GM23338 (cell line): Measurements from ENCODE around the gene GRK3. TPM values are rescaled to one million over a fixed set of nuclear protein-coding genes. Genes with fewer than 3 reads are reported as not detected.

Experiments used
- ATAC-seq: fragments of 200-7000 bp; cut with Tn5 transposase; 3 replicates; pipeline ENCODE4 v1.9.1; 2020
- DNase-seq: peaks from one replicate; pipeline ENCODE4 v3.0.0-alpha.2; 2015; ENCODE audit warnings: low spot score
- H2AFZ ChIP-seq: fragments of 200-600 bp; sonication (generic); 2 replicates; pipeline ENCODE4 v1.8.0; 2016; ENCODE audit warnings: antibody characterized with exemption, mild to moderate bottlenecking, moderate library complexity
- H3F3A ChIP-seq: fragments of 200-600 bp; sonication (generic); replicated peaks from 2 replicates; pipeline ENCODE4 v1.8.0; 2017; ENCODE audit warnings: antibody characterized with exemption, mixed run types, low read depth
- H3K27ac ChIP-seq: fragments of 200-600 bp; sonication (generic); 2 replicates; pipeline ENCODE4 v1.6.1; 2016; ENCODE audit warnings: low read depth
- H3K27me3 ChIP-seq: fragments of 200-600 bp; sonication (generic); 2 replicates; pipeline ENCODE4 v1.8.0; 2016; ENCODE audit warnings: mild to moderate bottlenecking, mixed run types, moderate library complexity; ENCODE audit not compliant: insufficient read depth
- H3K36me3 ChIP-seq: fragments of 200-600 bp; sonication (generic); 2 replicates; pipeline ENCODE4 v1.8.0; 2016; ENCODE audit warnings: mild to moderate bottlenecking; ENCODE audit not compliant: insufficient read depth
- H3K4me1 ChIP-seq: fragments of 200-600 bp; sonication (generic); 2 replicates; pipeline ENCODE4 v1.8.0; 2016; ENCODE audit warnings: mild to moderate bottlenecking, moderate library complexity; ENCODE audit not compliant: insufficient read depth
- H3K4me2 ChIP-seq: fragments of 200-600 bp; sonication (generic); 2 replicates; pipeline ENCODE4 v1.7.1; 2017; ENCODE audit warnings: mixed run types
- H3K4me3 ChIP-seq: fragments of 200-600 bp; sonication (generic); 2 replicates; pipeline ENCODE4 v1.6.1; 2016; ENCODE audit warnings: mixed run types
- H3K79me2 ChIP-seq: fragments of 200-600 bp; sonication (generic); replicated peaks from 2 replicates; pipeline ENCODE4 v1.8.0; 2017; ENCODE audit warnings: mild to moderate bottlenecking; ENCODE audit not compliant: insufficient read depth
- H3K9me2 ChIP-seq: fragments of 200-600 bp; sonication (generic); 2 replicates; pipeline ENCODE4 v1.8.0; 2017; ENCODE audit not compliant: insufficient read depth
- H4K20me1 ChIP-seq: fragments of 200-600 bp; sonication (generic); replicated peaks from 2 replicates; pipeline ENCODE4 v1.8.0; 2017; ENCODE audit warnings: mild to moderate bottlenecking; ENCODE audit not compliant: insufficient read depth
- H3K27ac Mint-ChIP-seq: 2 replicates; pipeline ENCODE4 v1.8.0; 2020; ENCODE audit warnings: inconsistent platforms, mild to moderate bottlenecking, moderate library complexity, mixed read lengths
- H3K27me3 Mint-ChIP-seq: 3 replicates; pipeline ENCODE4 v1.8.0; 2022; ENCODE audit warnings: low read depth, mild to moderate bottlenecking, moderate library complexity, mixed read lengths, inconsistent platforms; ENCODE audit not compliant: insufficient read depth, poor library complexity
- H3K36me3 Mint-ChIP-seq: 3 replicates; pipeline ENCODE4 v1.8.0; 2021; ENCODE audit warnings: low read depth, mild to moderate bottlenecking, inconsistent platforms, moderate library complexity, mixed read lengths
- H3K4me1 Mint-ChIP-seq: 3 replicates; pipeline ENCODE4 v1.8.0; 2020; ENCODE audit warnings: mild to moderate bottlenecking, inconsistent platforms, mixed read lengths
- H3K4me3 Mint-ChIP-seq: 3 replicates; pipeline ENCODE4 v1.8.0; 2021; ENCODE audit warnings: moderate library complexity, mild to moderate bottlenecking, inconsistent platforms, mixed read lengths
- H3K9me3 Mint-ChIP-seq: 3 replicates; pipeline ENCODE4 v1.8.0; 2020; ENCODE audit warnings: moderate library complexity, mild to moderate bottlenecking, inconsistent platforms, mixed read lengths
- CREB1 ChIP-seq: fragments of 250-450 bp; sonication (Bioruptor Pico); IDR thresholded peaks from 2 replicates; pipeline ENCODE4 v1.5.0; 2020; ENCODE audit warnings: low read depth, mild to moderate bottlenecking, moderate library complexity
- ETS1 ChIP-seq: IDR thresholded peaks from 2 replicates; pipeline ENCODE4 v1.6.1; 2016; ENCODE audit warnings: antibody characterized with exemption
- EZH2 ChIP-seq: fragments of 200-600 bp; sonication (generic); IDR thresholded peaks from one replicate; pipeline ENCODE4 v1.8.0; 2017; ENCODE audit warnings: antibody characterized with exemption, mild to moderate bottlenecking, low read depth; ENCODE audit not compliant: unreplicated experiment
- EZH2phosphoT487 ChIP-seq: fragments of 200-600 bp; sonication (generic); IDR thresholded peaks from one replicate; pipeline ENCODE4 v1.8.1; 2018; ENCODE audit warnings: antibody characterized with exemption; ENCODE audit not compliant: unreplicated experiment
- JUNB ChIP-seq: IDR thresholded peaks from one replicate; pipeline ENCODE4 v1.6.1; 2016; ENCODE audit warnings: antibody characterized with exemption; ENCODE audit not compliant: unreplicated experiment
- NANOG ChIP-seq: IDR thresholded peaks from 2 replicates; pipeline ENCODE4 v1.6.1; 2016; ENCODE audit warnings: antibody characterized with exemption, borderline replicate concordance
- POLR2AphosphoS5 ChIP-seq: IDR thresholded peaks from 2 replicates; pipeline ENCODE4 v1.6.1; 2016; ENCODE audit warnings: antibody characterized with exemption, low read depth
- STAT1 ChIP-seq: IDR thresholded peaks from one replicate; pipeline ENCODE4 v1.6.1; 2016; ENCODE audit warnings: antibody characterized with exemption; ENCODE audit not compliant: unreplicated experiment
- ZNF114 ChIP-seq: fragments of 250-450 bp; sonication (Bioruptor Pico); IDR thresholded peaks from 2 replicates; pipeline ENCODE4 v1.5.0; 2020; ENCODE audit warnings: mild to moderate bottlenecking, moderate library complexity
- ZNF331 ChIP-seq: fragments of 250-450 bp; sonication (Bioruptor Pico); IDR thresholded peaks from 2 replicates; pipeline ENCODE4 v1.5.0; 2020; ENCODE audit warnings: low read depth, mild to moderate bottlenecking, moderate library complexity
- ZNF462 ChIP-seq: fragments of 250-450 bp; sonication (Bioruptor Pico); IDR thresholded peaks from 2 replicates; pipeline ENCODE4 v1.5.0; 2020; ENCODE audit warnings: mild to moderate bottlenecking, moderate library complexity
- polyA plus RNA-seq: library from polyadenylated mRNA; unstranded; fragments of >200 nt; fragmentation: Nextera tagmentation; extraction: Ambion mirVana; gene quantifications from 2 replicates; pipeline ENCODE4 v1.2.1, GENCODE V29; 2016
- total RNA-seq: library from RNA; depleted of rRNA; stranded (reverse); fragments of >200 nt; shearing (Covaris generic); gene quantifications from 2 replicates; pipeline ENCODE4 v1.2.3, GENCODE V29; 2014
- TF ChIP-seq, protein P1 (sequence below), 2 experiments: fragments of 200-600 bp in 1 of 2; sonication (generic) in 1 of 2; conservative IDR thresholded peaks; 2 replicates each; pipeline versions ENCODE4 v1.5.1 to v1.6.1; 2016 to 2017; ENCODE audit warnings: antibody characterized with exemption in 2 of 2, low read depth in 2 of 2, mild to moderate bottlenecking in 2 of 2, moderate library complexity in 1 of 2
- TF ChIP-seq, protein P2 (sequence below): IDR thresholded peaks from one replicate; pipeline ENCODE4 v1.6.1; 2018; ENCODE audit warnings: antibody characterized with exemption; ENCODE audit not compliant: unreplicated experiment

The GRK3 gene
- total and polyA plus RNA-seq, 2 experiments from 2014 or later, result 6.0 to 25.3 TPM

DNA sequence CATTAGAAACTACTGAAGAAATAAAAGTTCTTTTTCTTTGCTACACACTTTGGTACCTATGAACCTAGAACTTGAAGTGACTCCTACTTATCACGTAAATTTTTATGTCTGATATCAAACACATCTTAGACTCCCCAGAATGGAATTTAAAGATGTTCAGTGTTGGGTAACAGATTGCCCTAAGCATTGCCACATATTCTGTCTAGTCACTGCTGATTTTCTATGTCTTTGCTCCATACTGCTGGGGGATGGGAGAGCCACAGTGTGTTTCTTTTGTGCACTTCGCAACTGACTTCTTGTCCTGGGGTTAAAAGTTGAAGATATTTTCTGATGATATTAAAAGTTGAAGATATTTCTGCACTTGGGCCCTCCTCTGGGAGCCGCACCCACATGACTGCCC, 158.2 kb downstream of the GRK3 start:
- no peaks in the 10 kb centered on the region for H3K9me2 ChIP-seq
- no peak overlapping the region for H3K4me3 ChIP-seq
- 0 out of 3 replicates have a peak, but pooled peaks cover 3% of the 10 kb centered on the region for H3K36me3 Mint-ChIP-seq
- no peaks in the 10 kb centered on the region for H3K79me2 ChIP-seq
- H3K27ac Mint-ChIP-seq, result no peak overlapping the region
- H2AFZ ChIP-seq, result no peak overlapping the region
- ATAC-seq (no peak), DNase-seq (no peak)
- H3K27ac ChIP-seq, result no peak overlapping the region
- no peak for TF ChIP-seq POLR2AphosphoS5
- no peak for TF ChIP-seq NANOG
- TF ChIP-seq ZNF114 (CRISPR knock-in tag), result no peak
- TF ChIP-seq EZH2phosphoT487, result no peak
- TF ChIP-seq, protein P1, sequence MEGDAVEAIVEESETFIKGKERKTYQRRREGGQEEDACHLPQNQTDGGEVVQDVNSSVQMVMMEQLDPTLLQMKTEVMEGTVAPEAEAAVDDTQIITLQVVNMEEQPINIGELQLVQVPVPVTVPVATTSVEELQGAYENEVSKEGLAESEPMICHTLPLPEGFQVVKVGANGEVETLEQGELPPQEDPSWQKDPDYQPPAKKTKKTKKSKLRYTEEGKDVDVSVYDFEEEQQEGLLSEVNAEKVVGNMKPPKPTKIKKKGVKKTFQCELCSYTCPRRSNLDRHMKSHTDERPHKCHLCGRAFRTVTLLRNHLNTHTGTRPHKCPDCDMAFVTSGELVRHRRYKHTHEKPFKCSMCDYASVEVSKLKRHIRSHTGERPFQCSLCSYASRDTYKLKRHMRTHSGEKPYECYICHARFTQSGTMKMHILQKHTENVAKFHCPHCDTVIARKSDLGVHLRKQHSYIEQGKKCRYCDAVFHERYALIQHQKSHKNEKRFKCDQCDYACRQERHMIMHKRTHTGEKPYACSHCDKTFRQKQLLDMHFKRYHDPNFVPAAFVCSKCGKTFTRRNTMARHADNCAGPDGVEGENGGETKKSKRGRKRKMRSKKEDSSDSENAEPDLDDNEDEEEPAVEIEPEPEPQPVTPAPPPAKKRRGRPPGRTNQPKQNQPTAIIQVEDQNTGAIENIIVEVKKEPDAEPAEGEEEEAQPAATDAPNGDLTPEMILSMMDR (conservative IDR thresholded peaks at IDR 0.05; ENCODE audit: low read depth in 2 of 2), result no peak
- TF ChIP-seq CREB1 (CRISPR knock-in tag), result no peak
- TF ChIP-seq, protein P2, sequence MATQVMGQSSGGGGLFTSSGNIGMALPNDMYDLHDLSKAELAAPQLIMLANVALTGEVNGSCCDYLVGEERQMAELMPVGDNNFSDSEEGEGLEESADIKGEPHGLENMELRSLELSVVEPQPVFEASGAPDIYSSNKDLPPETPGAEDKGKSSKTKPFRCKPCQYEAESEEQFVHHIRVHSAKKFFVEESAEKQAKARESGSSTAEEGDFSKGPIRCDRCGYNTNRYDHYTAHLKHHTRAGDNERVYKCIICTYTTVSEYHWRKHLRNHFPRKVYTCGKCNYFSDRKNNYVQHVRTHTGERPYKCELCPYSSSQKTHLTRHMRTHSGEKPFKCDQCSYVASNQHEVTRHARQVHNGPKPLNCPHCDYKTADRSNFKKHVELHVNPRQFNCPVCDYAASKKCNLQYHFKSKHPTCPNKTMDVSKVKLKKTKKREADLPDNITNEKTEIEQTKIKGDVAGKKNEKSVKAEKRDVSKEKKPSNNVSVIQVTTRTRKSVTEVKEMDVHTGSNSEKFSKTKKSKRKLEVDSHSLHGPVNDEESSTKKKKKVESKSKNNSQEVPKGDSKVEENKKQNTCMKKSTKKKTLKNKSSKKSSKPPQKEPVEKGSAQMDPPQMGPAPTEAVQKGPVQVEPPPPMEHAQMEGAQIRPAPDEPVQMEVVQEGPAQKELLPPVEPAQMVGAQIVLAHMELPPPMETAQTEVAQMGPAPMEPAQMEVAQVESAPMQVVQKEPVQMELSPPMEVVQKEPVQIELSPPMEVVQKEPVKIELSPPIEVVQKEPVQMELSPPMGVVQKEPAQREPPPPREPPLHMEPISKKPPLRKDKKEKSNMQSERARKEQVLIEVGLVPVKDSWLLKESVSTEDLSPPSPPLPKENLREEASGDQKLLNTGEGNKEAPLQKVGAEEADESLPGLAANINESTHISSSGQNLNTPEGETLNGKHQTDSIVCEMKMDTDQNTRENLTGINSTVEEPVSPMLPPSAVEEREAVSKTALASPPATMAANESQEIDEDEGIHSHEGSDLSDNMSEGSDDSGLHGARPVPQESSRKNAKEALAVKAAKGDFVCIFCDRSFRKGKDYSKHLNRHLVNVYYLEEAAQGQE, result no peak
- no peak for TF ChIP-seq STAT1
- TF ChIP-seq JUNB, result no peak
- no peak for TF ChIP-seq ZNF331
- no peak for TF ChIP-seq ETS1
- TF ChIP-seq ZNF462 (CRISPR knock-in tag), result no peak
- TF ChIP-seq EZH2, result no peak
- H3K27me3 Mint-ChIP-seq, result no peaks in the 10 kb centered on the region
- no peaks in the 10 kb centered on the region for H4K20me1 ChIP-seq
- no peak overlapping the region for H3K4me2 ChIP-seq
- peaks cover 9% of the 10 kb centered on the region for H3K4me1 Mint-ChIP-seq
- H3K4me3 Mint-ChIP-seq, result no peak overlapping the region
- H3K4me1 ChIP-seq, result peaks cover 9% of the 10 kb centered on the region
- no peaks in the 10 kb centered on the region for H3K36me3 ChIP-seq
- H3K9me3 Mint-ChIP-seq, result no peaks in the 10 kb centered on the region
- H3K27me3 ChIP-seq, result no peaks in the 10 kb centered on the region
- H3F3A ChIP-seq, result no peaks in the 10 kb centered on the region
